ENCODE measurements around the gene MOXD1. TPM values are rescaled to one million over a fixed set of nuclear protein-coding genes. Genes with fewer than 3 reads are reported as not detected.

Gene MOXD1
- total and polyA plus RNA-seq, 2 experiments from 2014 or later, result 9.0 to 16.8 TPM

- no peak overlapping the region for H2AFZ ChIP-seq
- no peaks in the 10 kb centered on the region for H3K9me3 ChIP-seq (ENCODE audit: low read depth)
- H4K20me1 ChIP-seq (ENCODE audit: insufficient read depth, poor library complexity, severe bottlenecking), result no peaks in the 10 kb centered on the region
- no peak overlapping the region for H3K4me2 ChIP-seq
- H3K4me1 ChIP-seq (ENCODE audit: insufficient read depth), result no peaks in the 10 kb centered on the region
- H3K4me3 ChIP-seq, result no peak overlapping the region
- DNase-seq (ENCODE audit: low spot score), result no peak
- H3K79me2 ChIP-seq, result no peaks in the 10 kb centered on the region
- no peaks in the 10 kb centered on the region for H3K36me3 ChIP-seq (replicated peaks; ENCODE audit: insufficient read depth, low read depth)
- no peaks in the 10 kb centered on the region for H3K27me3 ChIP-seq
- H3K27ac ChIP-seq, result no peak overlapping the region
- 64% methylated on average over 3 of the region's 3 CpGs for WGBS (ENCODE audit: low lambda C conversion rate, missing lambda C conversion rate)
- TF ChIP-seq EZH2 (IDR thresholded peaks at IDR 0.05; ENCODE audit: borderline replicate concordance) (no peak), EZH2phosphoT487 (IDR thresholded peaks at IDR 0.05; ENCODE audit: low read depth, severe bottlenecking, unreplicated experiment) (no peak), CTCF (IDR thresholded peaks at IDR 0.05; ENCODE audit: poor library complexity) (no peak)
- no peaks in the 10 kb centered on the region for H3K9me2 ChIP-seq (replicated peaks; ENCODE audit: insufficient read depth)
Observed at GRCh38 chr6:132289756-132290155, 111.5 kb downstream of the MOXD1 start.

- H3K79me2 ChIP-seq, result no peaks in the 10 kb centered on the region
- H3K9me3 ChIP-seq (ENCODE audit: low read depth), result no peaks in the 10 kb centered on the region
- no peaks in the 10 kb centered on the region for H4K20me1 ChIP-seq (ENCODE audit: insufficient read depth, poor library complexity, severe bottlenecking)
- no peaks in the 10 kb centered on the region for H3K36me3 ChIP-seq (replicated peaks; ENCODE audit: insufficient read depth, low read depth)
- DNase-seq (ENCODE audit: low spot score), result no peak
- H3K9me2 ChIP-seq (replicated peaks; ENCODE audit: insufficient read depth), result no peaks in the 10 kb centered on the region
- H3K4me1 ChIP-seq (ENCODE audit: insufficient read depth), result no peaks in the 10 kb centered on the region
- H3K27me3 ChIP-seq, result no peaks in the 10 kb centered on the region
- 33% methylated on average over 1 of the region's 1 CpG for WGBS (ENCODE audit: low lambda C conversion rate, missing lambda C conversion rate)
- no peak overlapping the region for H3K4me3 ChIP-seq
- no peak overlapping the region for H2AFZ ChIP-seq
- no peak overlapping the region for H3K27ac ChIP-seq
- no peak overlapping the region for H3K4me2 ChIP-seq
- no peak for TF ChIP-seq EZH2 (IDR thresholded peaks at IDR 0.05; ENCODE audit: borderline replicate concordance)
- TF ChIP-seq EZH2phosphoT487 (IDR thresholded peaks at IDR 0.05; ENCODE audit: low read depth, severe bottlenecking, unreplicated experiment), result no peak
- no peak for TF ChIP-seq CTCF (IDR thresholded peaks at IDR 0.05; ENCODE audit: poor library complexity)
Observed at GRCh38 chr6:132287101-132287500, 114.2 kb downstream of the MOXD1 start.

- Histone ChIP-seq H4K20me1 (ENCODE audit: insufficient read depth, poor library complexity, severe bottlenecking) (no peaks in the 10 kb centered on the region), H3K27ac (no peak overlapping the region), H3K4me3 (no peak overlapping the region), H3K9me2 (replicated peaks; ENCODE audit: insufficient read depth) (no peaks in the 10 kb centered on the region), H3K4me2 (no peak overlapping the region), H2AFZ (no peak overlapping the region), H3K4me1 (ENCODE audit: insufficient read depth) (no peaks in the 10 kb centered on the region), H3K27me3 (no peaks in the 10 kb centered on the region), H3K9me3 (ENCODE audit: low read depth) (no peaks in the 10 kb centered on the region), H3K79me2 (no peaks in the 10 kb centered on the region), H3K36me3 (replicated peaks; ENCODE audit: insufficient read depth, low read depth) (no peaks in the 10 kb centered on the region)
- 82% methylated on average over 5 of the region's 5 CpGs for WGBS (ENCODE audit: low lambda C conversion rate, missing lambda C conversion rate)
- DNase-seq (ENCODE audit: low spot score), result no peak
- TF ChIP-seq CTCF (IDR thresholded peaks at IDR 0.05; ENCODE audit: poor library complexity) (no peak), EZH2phosphoT487 (IDR thresholded peaks at IDR 0.05; ENCODE audit: low read depth, severe bottlenecking, unreplicated experiment) (no peak), EZH2 (IDR thresholded peaks at IDR 0.05; ENCODE audit: borderline replicate concordance) (no peak)
Observed at GRCh38 chr6:132286298-132287019, 114.8 kb downstream of the MOXD1 start.

Data from hepatocyte (in vitro differentiated cells).